K562 (cell line): ENCODE data around the gene GALNT16.

Experiments
- BRCA1 ChIP-seq, 2 experiments: fragments of 450-650 bp in 1 of 2; sonication (generic) in 1 of 2; formaldehyde crosslinking in 1 of 2; IDR thresholded peaks; 2 replicates each; pipeline versions ENCODE4 v1.5.0 to v1.6.1; 2017 to 2020; ENCODE audit warnings: mild to moderate bottlenecking in 1 of 2, missing genetic modification reagents in 1 of 2
- PKNOX1 ChIP-seq: fragments of 450-650 bp; IDR thresholded peaks from 2 replicates; pipeline ENCODE4 v1.6.1; 2016

GRCh38 chr14:69378274-69378673 is 118.3 kb downstream of the GALNT16 start:
- TF ChIP-seq BRCA1 (IDR thresholded peaks at IDR 0.05) (no peak), BRCA1 (CRISPR knock-in tag; IDR thresholded peaks at IDR 0.05) (no peak), PKNOX1 (no peak)
